Nucleus accumbens (tissue), 56 donors: ENCODE results near the gene C13orf46.
"Not testable (repeated sequence)": the region's sequence is repeated elsewhere in the genome, so short reads cannot be mapped to it uniquely, and the experiment has no call there.

Source experiments
- DNase-seq, 56 donors: peaks; one replicate each; lab custom pipeline; 2025; lab: John Stamatoyannopoulos, UW

C13orf46 gene

DNA sequence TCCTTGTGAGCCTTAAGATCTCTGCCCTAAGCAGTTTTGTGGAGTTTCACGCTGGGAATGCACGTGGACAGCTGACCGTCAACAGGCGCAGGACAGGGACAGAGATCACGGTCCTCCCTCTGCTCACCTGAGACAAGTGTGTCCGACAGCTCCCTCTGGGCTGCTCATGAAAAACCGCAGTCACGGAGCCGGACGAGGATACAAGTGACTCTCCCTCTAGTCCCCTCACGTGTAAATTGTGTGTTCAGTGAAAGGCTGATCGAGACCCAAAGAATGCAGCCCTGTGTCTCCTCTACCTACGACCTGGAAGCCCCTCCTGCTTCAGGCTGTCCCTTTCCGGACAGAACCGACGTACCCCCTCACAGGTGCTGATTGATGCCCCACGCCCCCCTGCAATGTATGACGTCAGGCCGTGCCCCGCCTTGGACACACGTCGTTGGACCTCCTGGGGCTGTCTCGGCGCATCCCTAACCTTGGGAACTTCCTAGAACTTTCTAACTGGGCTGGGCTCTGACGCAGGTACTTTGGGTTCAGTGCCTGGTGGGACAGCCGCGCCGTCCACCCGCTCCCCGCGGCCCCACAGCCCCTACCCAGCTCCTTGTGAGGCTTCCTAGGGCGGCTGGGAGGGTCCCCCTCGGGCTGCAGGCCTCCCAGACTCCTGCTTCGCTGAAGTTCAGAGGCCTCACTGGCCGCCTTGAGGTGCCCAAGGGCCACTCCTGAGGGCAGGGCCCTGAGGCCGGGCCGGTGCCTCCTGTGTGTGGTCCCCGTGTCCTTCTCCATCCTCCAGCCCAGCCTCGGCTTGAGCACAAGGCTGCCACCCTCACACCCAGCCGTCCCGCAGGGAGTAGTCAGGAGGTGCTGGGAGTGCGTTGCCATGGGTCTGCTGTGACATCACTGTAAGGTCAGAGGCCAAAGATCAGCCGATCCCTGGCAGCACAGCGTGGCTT lies at the start of gene C13orf46:
Gene C13orf46, minus strand, starts transcription at position 859 of the 947 bp plus-strand sequence. Its CDS starts 79 bp downstream, at position 780.
- DNase-seq, result no peak

GRCh38 chr13:114022876-114023275 lies 49.0 kb upstream of the C13orf46 start:
- DNase-seq, result no peak

- no peak for DNase-seq
Observed at GRCh38 chr13:114022309-114022669, 48.4 kb upstream of the C13orf46 start.

DNA sequence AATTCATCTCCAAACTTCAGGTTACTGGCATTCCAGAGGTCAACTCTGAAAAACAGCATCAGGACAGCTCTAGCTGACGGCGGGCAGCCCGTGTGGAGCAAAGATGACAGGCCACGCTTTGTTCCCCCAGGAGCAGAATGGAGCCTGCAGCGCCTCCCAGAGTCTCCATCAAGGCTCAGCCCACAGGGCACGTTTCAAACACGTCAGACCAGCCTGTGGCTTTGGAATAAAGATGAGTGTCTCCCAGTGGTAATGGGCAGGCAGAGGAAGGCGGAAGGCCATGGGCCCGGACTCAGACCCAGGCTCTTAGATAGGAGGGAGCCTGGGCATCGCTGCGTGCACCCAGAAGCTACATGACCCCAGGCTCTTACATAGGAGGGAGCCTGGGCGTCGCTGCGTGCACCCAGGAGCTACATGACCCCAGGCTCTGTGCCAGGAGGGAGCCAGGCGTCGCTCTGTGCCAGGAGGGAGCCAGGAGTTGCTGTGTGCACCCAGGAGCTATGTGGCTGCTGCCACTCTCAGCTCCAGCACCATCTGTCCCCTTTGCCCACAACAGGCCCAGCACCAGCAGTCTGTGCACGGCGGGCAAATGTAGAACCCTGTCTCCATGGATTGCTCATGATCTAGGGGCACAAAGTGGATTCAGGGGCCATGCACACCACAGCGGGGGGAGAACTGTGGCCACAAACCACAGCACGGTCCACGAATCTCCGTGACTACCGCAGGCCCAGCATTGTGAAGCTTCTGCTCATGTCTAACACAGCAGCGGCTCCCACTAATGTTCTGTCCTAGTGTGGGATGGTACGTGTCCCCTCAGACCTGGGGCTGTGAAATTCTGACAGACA lies 47.8 kb upstream of the C13orf46 start:
- peak in 20 of 56 donors; percentile 15 to 66 (median 30) for DNase-seq

DNA sequence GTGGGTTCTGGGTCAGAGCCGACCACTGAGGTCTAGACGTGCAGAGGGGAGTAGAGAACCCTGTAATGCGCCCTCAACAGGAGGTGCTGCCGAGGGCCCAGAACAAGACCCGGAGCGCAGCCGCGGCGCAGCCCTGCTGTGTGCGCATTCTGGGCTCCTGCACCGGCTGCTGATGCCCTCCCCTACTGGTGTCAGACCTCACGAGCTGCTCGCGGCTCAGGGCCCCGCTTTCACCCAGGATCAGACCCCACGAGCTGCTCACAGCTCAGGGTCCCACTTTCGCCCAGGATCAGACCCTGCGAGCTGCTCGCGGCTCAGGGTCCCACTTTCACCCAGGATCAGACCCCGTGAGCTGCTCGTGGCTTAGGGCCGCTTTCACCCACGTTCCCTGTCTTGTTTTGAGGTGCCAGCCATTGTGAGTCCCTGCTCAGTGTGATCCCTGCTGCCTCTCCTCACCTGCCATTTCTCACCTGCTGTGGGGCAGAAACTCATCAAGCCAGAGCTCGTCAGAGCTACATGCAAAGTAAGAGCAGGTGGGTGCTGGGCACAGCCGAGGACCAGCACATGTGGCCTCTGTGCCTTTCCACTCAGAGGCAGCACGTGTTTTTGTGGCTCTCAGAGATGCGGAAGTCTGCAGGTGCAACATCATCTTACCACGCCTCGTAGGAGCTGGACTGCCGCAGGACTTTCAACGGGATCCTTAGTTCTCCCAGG lies 47.0 kb upstream of the C13orf46 start:
- DNase-seq, result no peak

- not testable (repeated sequence) for DNase-seq
Observed at GRCh38 chr13:114020134-114020533, 46.3 kb upstream of the C13orf46 start.

DNA sequence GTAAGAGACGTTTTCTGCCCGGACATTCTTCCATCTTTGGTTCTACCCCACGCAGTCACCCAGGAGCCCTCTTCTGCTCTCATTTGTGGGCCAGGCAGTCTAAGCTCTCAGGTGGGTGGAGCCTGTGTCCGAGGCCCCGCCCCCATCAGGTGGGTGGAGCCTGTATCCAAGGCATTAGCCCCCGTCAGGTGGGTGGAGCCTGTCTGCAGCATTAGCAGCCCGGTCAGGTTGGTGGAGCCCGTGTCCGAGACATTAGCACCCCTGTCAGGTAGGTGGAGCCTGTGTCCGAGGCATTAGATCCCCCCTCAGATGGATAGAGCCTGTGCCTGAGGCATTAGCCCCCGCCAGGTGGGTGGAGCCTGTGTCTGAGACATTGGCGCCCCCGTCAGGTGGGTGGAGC lies 45.5 kb upstream of the C13orf46 start:
- peak in 1 of 56 donors; percentile 42 for DNase-seq

DNA sequence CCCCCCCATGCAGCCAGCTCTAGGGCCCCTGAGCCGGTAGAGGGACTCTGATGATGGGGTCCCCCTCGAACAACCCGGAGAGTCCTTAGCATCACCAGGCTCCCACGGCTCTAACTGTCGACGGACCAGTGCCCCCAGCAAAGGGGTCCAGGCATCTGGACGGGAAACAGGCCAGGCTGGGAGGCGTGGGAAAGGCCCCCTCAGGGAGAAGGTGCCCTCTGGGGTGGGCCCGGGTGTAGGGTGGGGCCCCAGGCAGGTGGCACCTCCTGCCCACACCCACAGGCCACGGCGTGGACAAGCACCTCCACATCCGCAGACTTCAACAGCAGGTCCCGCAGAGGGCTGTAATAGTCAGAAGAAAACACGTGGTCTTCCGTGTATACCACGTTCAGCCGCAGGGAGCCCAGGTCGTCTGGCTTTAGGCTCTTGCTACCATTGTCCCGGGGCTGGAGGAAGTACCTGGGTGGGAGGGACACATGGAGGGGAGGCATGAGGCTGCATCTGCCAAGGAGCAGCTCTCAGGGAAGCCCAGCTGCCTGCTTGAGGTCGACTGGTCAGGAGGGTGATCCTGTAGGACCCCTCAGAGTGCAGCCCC lies 44.7 kb upstream of the C13orf46 start:
- DNase-seq, result no peak

GRCh38 chr13:114017966-114018365 lies 44.1 kb upstream of the C13orf46 start:
- no peak for DNase-seq

DNA sequence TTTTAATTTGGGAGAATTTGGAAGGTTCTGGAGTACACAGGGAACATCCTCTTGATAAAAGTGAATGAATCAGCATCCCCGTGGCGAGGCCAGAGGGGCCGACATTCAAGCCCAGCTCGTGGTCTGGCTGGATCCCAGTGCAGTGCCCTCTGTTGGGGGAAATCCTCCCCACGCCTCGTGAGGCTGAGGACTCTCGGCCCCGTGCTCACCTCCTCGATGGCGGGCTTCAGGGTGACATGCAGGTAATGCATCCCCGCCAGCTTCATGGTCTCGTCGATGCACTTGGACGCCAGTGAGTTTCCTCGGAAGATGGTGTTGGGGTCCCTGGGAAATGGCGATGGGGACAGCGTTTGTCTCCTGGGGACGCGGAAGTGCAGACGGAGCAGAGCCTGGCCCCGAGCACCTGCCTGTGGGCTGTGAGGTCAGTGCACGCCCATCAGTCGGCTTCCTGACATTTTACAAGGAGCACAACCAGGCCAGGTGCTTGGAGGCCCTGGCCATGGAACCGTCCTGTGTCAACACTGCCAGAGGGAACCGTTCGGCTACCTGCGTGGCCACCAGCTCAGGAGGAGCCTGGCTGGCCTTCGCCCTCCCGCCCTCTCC lies 43.3 kb upstream of the C13orf46 start:
- DNase-seq, result no peak

GRCh38 chr13:114016321-114017027 lies 42.6 kb upstream of the C13orf46 start:
- no peak for DNase-seq

DNA sequence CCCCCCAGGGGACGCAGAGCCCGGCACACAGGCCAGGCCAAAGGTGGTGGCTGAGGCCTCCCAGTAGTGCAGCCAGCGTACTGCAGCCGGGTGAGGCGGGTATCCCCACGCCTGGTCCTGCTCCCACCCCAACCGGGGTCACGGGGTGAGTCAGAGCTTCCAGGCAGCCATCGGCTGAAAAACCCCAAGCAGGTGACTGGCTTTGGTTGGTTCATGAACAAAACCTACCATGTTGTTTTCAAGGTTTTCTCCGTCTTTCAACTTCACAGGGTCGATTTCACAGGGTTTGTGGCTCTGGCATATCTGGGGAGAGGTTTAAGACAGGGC lies 42.1 kb upstream of the C13orf46 start:
- DNase-seq, result no peak

DNA sequence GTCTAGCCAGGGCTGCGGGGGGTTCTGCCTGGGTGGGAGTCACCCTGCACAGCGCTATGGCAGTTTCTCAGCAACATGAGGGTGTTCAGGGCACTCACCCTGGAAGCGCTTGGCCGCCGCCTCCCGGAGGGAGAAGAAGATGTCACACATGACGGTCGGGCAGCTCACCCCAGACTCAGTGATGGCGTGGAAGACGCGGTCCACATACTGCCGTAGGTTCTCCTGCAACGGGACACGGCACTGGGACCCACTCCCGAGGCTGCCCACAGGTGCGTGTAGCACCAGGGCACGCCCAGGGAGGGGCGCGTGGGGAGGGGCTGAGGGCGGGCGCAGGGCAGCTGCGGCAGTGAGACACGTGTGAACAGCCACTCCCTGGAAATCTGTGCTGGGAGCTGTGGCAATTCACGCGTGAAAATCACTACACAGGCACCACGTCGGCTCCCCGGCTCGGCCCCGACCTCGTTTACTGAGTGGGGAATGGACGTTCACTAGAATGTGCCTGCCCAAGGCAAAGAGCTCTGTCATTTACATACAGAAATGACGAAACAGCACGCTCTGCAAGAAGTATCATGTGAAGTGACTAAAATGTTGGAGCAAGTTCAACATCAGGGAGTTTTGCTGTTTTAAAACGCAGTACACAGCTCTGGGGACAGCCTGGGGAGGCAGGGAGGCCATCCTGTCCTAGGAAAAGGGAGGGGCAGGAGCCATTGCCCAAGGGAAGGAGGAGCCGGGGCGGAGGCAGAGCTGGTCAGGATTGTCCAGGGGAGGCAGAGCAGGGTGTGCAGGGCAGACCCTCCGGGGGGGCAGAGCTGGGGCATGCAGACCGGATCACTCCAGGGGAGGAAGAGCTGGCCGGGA lies 41.5 kb upstream of the C13orf46 start:
- DNase-seq, result no peak

DNA sequence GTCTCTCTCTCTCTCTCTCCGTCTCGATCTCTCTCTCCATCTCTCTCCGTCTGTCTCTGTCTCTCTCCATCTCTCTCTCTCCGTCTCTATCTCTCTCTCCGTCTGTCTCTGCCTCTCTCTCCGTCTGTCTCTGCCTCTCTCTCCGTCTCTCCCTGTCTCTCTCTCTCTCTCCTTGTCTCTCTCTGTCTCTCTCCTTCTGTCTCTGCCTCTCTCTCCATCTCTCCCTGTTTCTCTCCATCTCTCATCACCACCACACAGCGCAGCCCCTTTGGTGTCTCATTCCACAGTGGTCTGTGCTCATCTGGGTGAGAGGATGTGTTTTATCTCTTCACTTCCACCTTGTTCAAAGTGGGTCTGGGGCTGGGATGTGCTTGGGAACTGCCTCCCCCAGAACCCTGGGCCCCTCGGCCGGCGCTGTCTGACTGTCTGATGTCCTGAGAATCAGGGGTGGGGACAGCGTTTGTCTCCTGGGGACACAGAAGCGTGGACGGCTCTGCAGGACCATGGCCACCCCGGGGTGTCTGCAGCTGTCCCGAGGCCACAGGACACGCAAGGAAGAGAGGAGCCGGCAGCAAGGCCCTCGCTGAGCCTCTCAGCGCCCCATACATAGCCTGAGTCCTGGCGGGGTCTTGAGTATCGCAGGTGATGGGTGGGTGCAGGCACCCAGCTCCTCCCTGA lies 40.2 kb upstream of the C13orf46 start:
- DNase-seq, result no peak

DNA sequence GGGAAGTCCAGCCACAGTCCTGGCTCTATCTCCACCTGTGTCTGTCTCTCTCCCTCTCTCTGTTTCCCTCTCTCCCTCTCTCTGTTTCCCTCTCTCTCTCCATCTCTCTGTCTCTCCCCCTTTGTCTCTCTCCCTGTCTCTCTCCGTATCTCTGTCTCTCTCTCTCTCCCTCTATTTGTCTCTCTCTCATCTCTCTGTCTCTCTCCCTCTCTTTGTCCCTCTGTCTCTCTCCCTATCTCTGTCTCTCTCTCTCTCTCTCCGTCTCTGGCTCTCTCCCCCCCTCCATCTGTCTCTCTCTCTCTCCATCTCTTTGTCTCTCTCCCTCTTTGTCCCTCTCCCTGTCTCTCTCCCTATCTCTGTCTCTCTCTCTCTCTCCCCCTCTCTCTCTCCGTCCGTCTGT lies 39.5 kb upstream of the C13orf46 start:
- no peak for DNase-seq

GRCh38 chr13:114012921-114013320 lies 39.0 kb upstream of the C13orf46 start:
- no peak for DNase-seq

GRCh38 chr13:114012141-114012540 lies 38.3 kb upstream of the C13orf46 start:
- DNase-seq, result no peak

- DNase-seq, result no peak
Observed at GRCh38 chr13:114011226-114011625, 37.4 kb upstream of the C13orf46 start.
